ENCODE data around the gene LRCOL1.

Gene LRCOL1

DNA sequence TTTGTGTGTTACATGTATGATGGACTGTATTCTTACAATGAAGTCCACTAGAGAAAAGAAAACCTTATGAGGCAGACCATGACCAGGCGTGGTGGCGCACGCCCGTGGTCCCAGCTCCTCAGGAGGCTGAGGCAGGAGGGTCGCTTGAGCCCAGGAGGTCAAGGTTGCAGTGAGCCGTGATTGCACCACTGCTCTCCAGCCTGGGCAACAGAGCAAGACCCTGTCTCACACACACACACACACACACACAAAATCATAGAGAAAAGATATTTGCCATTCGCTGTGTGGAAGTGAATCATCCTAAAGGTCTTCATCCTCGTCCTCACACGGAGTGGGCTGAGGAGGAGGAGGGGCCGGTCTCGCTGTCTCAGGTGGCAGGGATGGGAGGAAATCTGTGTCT is 32.3 kb downstream of the LRCOL1 start:
- no peak for TF ChIP-seq EZH2phosphoT487 (conservative IDR thresholded peaks at IDR 0.05; ENCODE audit: low read length)
- TF ChIP-seq, protein P1, sequence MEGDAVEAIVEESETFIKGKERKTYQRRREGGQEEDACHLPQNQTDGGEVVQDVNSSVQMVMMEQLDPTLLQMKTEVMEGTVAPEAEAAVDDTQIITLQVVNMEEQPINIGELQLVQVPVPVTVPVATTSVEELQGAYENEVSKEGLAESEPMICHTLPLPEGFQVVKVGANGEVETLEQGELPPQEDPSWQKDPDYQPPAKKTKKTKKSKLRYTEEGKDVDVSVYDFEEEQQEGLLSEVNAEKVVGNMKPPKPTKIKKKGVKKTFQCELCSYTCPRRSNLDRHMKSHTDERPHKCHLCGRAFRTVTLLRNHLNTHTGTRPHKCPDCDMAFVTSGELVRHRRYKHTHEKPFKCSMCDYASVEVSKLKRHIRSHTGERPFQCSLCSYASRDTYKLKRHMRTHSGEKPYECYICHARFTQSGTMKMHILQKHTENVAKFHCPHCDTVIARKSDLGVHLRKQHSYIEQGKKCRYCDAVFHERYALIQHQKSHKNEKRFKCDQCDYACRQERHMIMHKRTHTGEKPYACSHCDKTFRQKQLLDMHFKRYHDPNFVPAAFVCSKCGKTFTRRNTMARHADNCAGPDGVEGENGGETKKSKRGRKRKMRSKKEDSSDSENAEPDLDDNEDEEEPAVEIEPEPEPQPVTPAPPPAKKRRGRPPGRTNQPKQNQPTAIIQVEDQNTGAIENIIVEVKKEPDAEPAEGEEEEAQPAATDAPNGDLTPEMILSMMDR (IDR thresholded peaks at IDR 0.05; ENCODE audit: insufficient read depth, low read length, poor library complexity, severe bottlenecking) = no peak
- Histone ChIP-seq H3K9me2 (replicated peaks; ENCODE audit: insufficient read depth, low read length) (no peaks in the 10 kb centered on the region), H3K9me3 (ENCODE audit: insufficient read depth, low read length) (no peaks in the 10 kb centered on the region), H3K4me2 (ENCODE audit: low read depth, low read length, poor library complexity, severe bottlenecking) (no peak overlapping the region), H3K27ac (ENCODE audit: low read depth, low read length) (no peak overlapping the region), H3F3A (ENCODE audit: insufficient read depth) (no peaks in the 10 kb centered on the region), H4K20me1 (ENCODE audit: low read depth, low read length) (no peaks in the 10 kb centered on the region), H3K9ac (ENCODE audit: low read length) (no peak overlapping the region), H3K36me3 (ENCODE audit: low read length) (no peaks in the 10 kb centered on the region), H3K4me3 (ENCODE audit: insufficient read depth, low read length, poor library complexity, severe bottlenecking) (no peak overlapping the region), H3K79me2 (ENCODE audit: insufficient read depth, low read length) (no peaks in the 10 kb centered on the region), H2AFZ (ENCODE audit: low read depth, low read length, severe bottlenecking) (no peak overlapping the region), H3K27me3 (ENCODE audit: low read length) (no peaks in the 10 kb centered on the region)

DNA sequence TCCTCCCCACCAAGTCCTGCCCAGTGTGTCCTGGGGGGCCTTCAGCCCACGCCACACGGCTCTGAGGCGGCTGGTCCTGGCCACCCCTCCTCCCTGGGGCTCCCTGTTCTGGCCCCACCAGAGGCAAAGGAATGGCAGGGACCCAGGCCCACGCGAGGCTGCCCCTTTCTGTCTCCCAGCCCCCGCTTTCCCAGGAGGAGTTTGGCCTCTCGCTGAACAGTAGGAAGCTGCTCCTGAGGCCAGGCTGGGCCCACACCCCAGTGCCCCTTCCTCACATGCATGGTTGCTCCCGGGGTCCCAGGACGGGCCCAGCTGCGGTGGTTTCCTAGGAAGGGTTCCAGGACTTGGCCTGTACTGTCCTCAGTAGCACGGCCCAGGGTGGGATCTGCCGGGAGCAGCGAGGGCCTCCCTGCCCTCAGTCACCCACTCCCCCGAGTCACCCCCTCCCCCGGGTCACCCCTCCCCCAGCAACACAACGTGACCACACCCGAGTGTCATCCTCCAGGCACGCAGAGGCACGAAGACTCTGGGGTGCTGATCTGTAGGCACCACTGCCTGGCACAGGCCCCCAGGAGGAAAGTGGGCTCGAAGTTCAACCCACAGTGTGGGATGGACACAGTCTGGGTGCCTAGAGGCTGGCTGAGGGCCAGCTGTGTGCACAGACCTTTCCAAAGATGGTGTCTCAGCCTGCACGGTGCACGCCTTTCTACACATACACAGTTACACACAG is 33.0 kb downstream of the LRCOL1 start:
- no peaks in the 10 kb centered on the region for H3K9me3 ChIP-seq (ENCODE audit: insufficient read depth, low read length)
- H3F3A ChIP-seq (ENCODE audit: insufficient read depth) = no peaks in the 10 kb centered on the region
- H3K79me2 ChIP-seq (ENCODE audit: insufficient read depth, low read length) = no peaks in the 10 kb centered on the region
- H3K4me3 ChIP-seq (ENCODE audit: insufficient read depth, low read length, poor library complexity, severe bottlenecking) = no peak overlapping the region
- no peak overlapping the region for H3K27ac ChIP-seq (ENCODE audit: low read depth, low read length)
- H3K9me2 ChIP-seq (replicated peaks; ENCODE audit: insufficient read depth, low read length) = no peaks in the 10 kb centered on the region
- no peak for TF ChIP-seq EZH2phosphoT487 (conservative IDR thresholded peaks at IDR 0.05; ENCODE audit: low read length)
- TF ChIP-seq, protein P1 (IDR thresholded peaks at IDR 0.05; ENCODE audit: insufficient read depth, low read length, poor library complexity, severe bottlenecking) = no peak
- H3K4me2 ChIP-seq (ENCODE audit: low read depth, low read length, poor library complexity, severe bottlenecking) = no peak overlapping the region
- no peaks in the 10 kb centered on the region for H3K36me3 ChIP-seq (ENCODE audit: low read length)
- no peaks in the 10 kb centered on the region for H4K20me1 ChIP-seq (ENCODE audit: low read depth, low read length)
- no peaks in the 10 kb centered on the region for H3K27me3 ChIP-seq (ENCODE audit: low read length)
- no peak overlapping the region for H3K9ac ChIP-seq (ENCODE audit: low read length)
- H2AFZ ChIP-seq (ENCODE audit: low read depth, low read length, severe bottlenecking) = no peak overlapping the region

DNA sequence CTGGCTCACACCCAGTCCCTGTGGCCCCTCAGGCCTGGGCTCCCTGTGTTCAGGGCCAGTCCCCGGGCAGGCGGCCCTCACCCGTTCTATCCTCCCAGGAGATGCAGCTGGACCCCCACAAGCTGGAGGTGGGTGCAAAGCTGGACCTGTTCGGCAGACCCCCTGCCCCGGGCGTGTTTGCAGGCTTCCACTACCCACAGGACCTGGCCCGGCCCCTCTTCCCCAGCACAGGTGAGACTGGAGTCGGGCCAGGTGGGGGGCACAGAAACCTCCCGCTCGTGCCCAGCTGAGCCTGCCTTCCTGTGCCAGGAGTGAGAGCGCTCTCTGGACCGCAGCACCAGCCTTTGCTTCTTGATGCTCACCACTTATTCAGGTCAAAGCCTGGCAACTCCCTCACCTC is 33.7 kb downstream of the LRCOL1 start:
- no peak for TF ChIP-seq EZH2phosphoT487 (conservative IDR thresholded peaks at IDR 0.05; ENCODE audit: low read length)
- TF ChIP-seq, protein P1 (IDR thresholded peaks at IDR 0.05; ENCODE audit: insufficient read depth, low read length, poor library complexity, severe bottlenecking) = no peak
- H3K36me3 ChIP-seq (ENCODE audit: low read length) = no peaks in the 10 kb centered on the region
- H3K79me2 ChIP-seq (ENCODE audit: insufficient read depth, low read length) = no peaks in the 10 kb centered on the region
- no peaks in the 10 kb centered on the region for H4K20me1 ChIP-seq (ENCODE audit: low read depth, low read length)
- no peak overlapping the region for H3K27ac ChIP-seq (ENCODE audit: low read depth, low read length)
- no peaks in the 10 kb centered on the region for H3F3A ChIP-seq (ENCODE audit: insufficient read depth)
- no peaks in the 10 kb centered on the region for H3K9me2 ChIP-seq (replicated peaks; ENCODE audit: insufficient read depth, low read length)
- H3K4me3 ChIP-seq (ENCODE audit: insufficient read depth, low read length, poor library complexity, severe bottlenecking) = no peak overlapping the region
- no peak overlapping the region for H3K9ac ChIP-seq (ENCODE audit: low read length)
- no peaks in the 10 kb centered on the region for H3K27me3 ChIP-seq (ENCODE audit: low read length)
- H2AFZ ChIP-seq (ENCODE audit: low read depth, low read length, severe bottlenecking) = no peak overlapping the region
- H3K4me2 ChIP-seq (ENCODE audit: low read depth, low read length, poor library complexity, severe bottlenecking) = no peak overlapping the region
- no peaks in the 10 kb centered on the region for H3K9me3 ChIP-seq (ENCODE audit: insufficient read depth, low read length)
